Omental fat pad (tissue), 4 donors: ENCODE measurements around the gene CLCN3. TPM values are rescaled to one million over a fixed set of nuclear protein-coding genes. Genes with fewer than 3 reads are reported as not detected.

Experiments
- ATAC-seq: fragments of 150-250 bp; one replicate; pipeline ENCODE4 v1.9.1; 2016; ENCODE audit warnings: mild to moderate bottlenecking, moderate library complexity; ENCODE audit not compliant: low FRiP score
- DNase-seq: peaks from one replicate; pipeline ENCODE4 v3.0.0-alpha.2; 2019; ENCODE audit warnings: low spot score
- CTCF ChIP-seq, 3 donors: fragments of 450-650 bp; IDR thresholded peaks; one replicate each; pipeline ENCODE4 v1.5.1; 2016 to 2017; ENCODE audit warnings: antibody characterized with exemption in 3 of 3, mild to moderate bottlenecking in 3 of 3, moderate library complexity in 2 of 3
- total RNA-seq, 4 donors: library from RNA; depleted of rRNA; stranded (reverse); fragments of >200 nt; gene quantifications; one replicate each; pipeline ENCODE4 v1.1.0, GENCODE V29; 2016

CLCN3 gene
- total RNA-seq, 4 donors from 2014 or later, result 18.3 to 30.6 (median 30.1) TPM

DNA sequence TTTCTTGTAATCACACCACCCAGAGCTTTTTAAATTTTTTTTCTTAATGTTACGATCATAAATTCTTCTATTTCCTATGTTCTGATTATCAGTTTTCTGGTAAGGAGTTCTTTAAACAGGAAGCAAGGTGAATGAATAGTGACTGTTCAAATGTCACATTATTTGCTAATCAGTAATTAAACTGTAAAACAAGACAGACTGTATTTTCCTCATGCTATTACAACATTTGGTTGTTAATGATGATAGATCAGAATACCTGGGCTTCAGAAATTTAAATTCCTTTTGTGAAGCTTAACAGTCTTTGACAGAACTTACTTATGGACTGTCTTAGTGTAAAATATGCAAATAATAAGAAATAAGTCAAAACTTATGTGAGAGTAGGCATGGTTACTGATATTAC lies 41.4 kb downstream of the CLCN3 start:
- ATAC-seq (no peak), DNase-seq (no peak)
- no peak for TF ChIP-seq CTCF (IDR thresholded peaks at IDR 0.05)

DNA sequence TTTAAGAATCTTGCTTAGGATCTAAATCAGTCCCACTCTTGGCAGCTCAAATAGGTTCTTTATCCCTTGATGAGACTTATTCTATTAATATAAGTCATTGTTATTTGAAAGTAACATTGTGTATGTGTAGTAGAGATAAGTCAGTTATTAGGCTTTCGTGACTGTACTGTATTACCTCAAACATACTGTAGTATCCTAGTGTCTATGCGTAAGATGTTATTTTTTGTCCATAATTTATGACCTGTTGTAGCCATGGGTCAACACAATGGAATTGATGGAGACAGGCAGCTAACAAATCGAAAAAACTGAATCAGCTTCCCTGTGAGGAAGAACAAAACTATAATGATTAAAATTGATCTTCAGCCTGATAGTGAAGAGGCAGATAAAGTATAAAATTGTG lies 41.8 kb downstream of the CLCN3 start:
- DNase-seq, result no peak
- TF ChIP-seq CTCF (IDR thresholded peaks at IDR 0.05), result no peak
- ATAC-seq, result no peak

DNA sequence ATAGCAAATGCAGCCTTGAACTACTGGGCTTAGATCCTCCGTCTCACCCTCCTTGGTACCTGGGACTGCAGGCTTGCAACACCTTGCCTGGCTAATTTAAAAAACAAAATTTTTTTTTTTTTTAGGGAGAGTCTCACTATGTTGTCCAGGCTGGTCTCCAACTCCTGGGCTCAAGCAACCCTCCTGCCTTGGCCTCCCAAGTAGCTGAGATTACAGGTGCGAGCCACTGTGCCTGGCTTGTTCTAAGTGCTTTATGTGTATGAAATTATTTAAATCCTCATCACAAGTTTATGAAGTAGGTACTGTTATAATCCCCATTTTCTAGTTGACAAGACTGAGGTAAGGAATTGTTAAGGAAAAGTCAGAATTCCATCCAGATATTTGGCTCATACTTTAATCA lies 43.0 kb downstream of the CLCN3 start:
- no peak for ATAC-seq
- DNase-seq, result no peak
- TF ChIP-seq CTCF (IDR thresholded peaks at IDR 0.05), result no peak

GRCh38 chr4:169663831-169664230 lies 43.5 kb downstream of the CLCN3 start:
- no peak for ATAC-seq
- DNase-seq, result no peak
- TF ChIP-seq CTCF (IDR thresholded peaks at IDR 0.05), result no peak

DNA sequence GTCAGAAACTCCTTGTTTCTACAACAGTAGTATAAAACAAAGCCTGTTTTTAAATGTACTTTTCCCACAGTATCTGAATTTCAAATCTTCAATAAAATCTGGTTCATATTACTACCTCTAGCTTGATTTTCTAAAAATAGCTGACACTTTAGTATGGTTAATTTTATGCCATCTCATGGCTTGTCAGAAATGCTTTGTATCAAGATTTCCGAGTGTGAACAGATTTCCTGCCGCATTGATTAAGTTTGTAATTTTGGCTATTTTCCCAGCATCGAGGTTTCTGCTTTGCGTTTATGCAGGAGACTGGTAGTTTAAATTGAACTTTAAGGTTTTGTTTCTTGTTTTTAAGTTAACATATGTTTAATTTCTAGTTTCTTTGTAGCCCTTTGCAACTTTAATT lies 44.2 kb downstream of the CLCN3 start:
- TF ChIP-seq CTCF (IDR thresholded peaks at IDR 0.05), result no peak
- DNase-seq, result no peak
- ATAC-seq, result no peak

DNA sequence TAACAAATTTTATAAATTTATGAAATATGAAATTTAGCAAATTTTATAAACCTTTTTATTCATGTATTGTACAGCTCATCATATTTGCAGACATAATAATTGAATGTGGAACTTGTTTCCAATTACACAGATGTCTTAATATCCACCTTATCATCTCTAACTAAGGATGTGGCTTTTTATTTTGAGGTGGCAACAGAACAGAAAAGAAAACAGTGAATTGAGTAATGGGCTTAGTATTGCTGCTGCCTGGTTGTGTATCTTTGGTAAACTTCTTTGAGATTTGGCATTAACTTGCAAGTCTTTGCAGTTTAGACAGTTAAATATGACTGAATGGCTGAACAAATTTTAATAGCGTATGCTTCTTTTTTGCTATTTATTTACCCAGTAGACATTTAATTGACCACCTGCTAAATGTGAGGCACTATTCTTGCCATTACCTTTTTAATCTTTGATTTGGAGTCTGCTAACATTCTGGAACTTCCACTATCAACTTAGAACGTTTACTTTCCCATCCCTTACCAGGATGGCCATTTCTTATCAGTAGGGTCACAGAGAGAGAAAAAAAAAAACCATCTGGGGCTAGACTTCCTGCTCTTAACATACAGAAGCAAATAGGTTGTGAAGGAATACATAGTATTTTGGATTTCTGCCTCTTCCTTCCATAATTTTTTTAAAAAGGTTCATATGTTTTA lies 44.8 kb downstream of the CLCN3 start:
- no peak for TF ChIP-seq CTCF (IDR thresholded peaks at IDR 0.05)
- ATAC-seq (no peak), DNase-seq (no peak)

- DNase-seq (no peak), ATAC-seq (no peak)
- TF ChIP-seq CTCF (IDR thresholded peaks at IDR 0.05), result no peak
These were observed 47.8 kb downstream of the CLCN3 start for GRCh38 chr4:169668069-169668721.
